NCI-H1436 (cell line): ENCODE data around the gene FST.

Source experiments
- DNase-seq: peaks from one replicate; lab custom pipeline; 2025; lab: John Stamatoyannopoulos, UW

The FST gene

GRCh38 chr5:53480416-53481158, at the start of gene FST:
Gene FST (plus strand): TSS chr5:53480629. CDS start chr5:53480792, 163 bp downstream.
- DNase-seq = no peak

- DNase-seq = no peak
These were observed 48.8 kb upstream of the FST start for GRCh38 chr5:53431665-53432064.

GRCh38 chr5:53433026-53433425, 47.4 kb upstream of the FST start:
- no peak for DNase-seq

- no peak for DNase-seq
These were observed 45.9 kb upstream of the FST start for GRCh38 chr5:53434541-53434940.

GRCh38 chr5:53436480-53437191, 43.8 kb upstream of the FST start:
- no peak for DNase-seq

- no peak for DNase-seq
These were observed 42.4 kb upstream of the FST start for GRCh38 chr5:53438079-53438478.

- DNase-seq = no peak
These were observed 41.6 kb upstream of the FST start for GRCh38 chr5:53438486-53439472.

- no peak for DNase-seq
These were observed 37.5 kb upstream of the FST start for GRCh38 chr5:53442961-53443360.

- DNase-seq = no peak
These were observed 34.9 kb upstream of the FST start for GRCh38 chr5:53445569-53445968.

GRCh38 chr5:53446908-53447307, 33.5 kb upstream of the FST start:
- no peak for DNase-seq

GRCh38 chr5:53448851-53449250, 31.6 kb upstream of the FST start:
- DNase-seq = no peak

GRCh38 chr5:53453898-53454718, 26.3 kb upstream of the FST start:
- DNase-seq = no peak

GRCh38 chr5:53454719-53455000, 25.8 kb upstream of the FST start:
- DNase-seq = no peak

GRCh38 chr5:53456366-53456765, 24.1 kb upstream of the FST start:
- no peak for DNase-seq

GRCh38 chr5:53463909-53464621, 16.4 kb upstream of the FST start:
- no peak for DNase-seq

- no peak for DNase-seq
These were observed 15.7 kb upstream of the FST start for GRCh38 chr5:53464722-53465121.

- DNase-seq = no peak
These were observed 10.3 kb upstream of the FST start for GRCh38 chr5:53469946-53470687.

GRCh38 chr5:53472279-53472678, 8.2 kb upstream of the FST start:
- no peak for DNase-seq

GRCh38 chr5:53472720-53473510, 7.5 kb upstream of the FST start:
- DNase-seq = no peak

GRCh38 chr5:53473633-53474032, 6.8 kb upstream of the FST start:
- DNase-seq = no peak
